BJ (cell line): ENCODE data around the gene ENO4. TPM values are rescaled to one million over a fixed set of nuclear protein-coding genes. Genes with fewer than 3 reads are reported as not detected.

ENCODE experiments used
- CTCF ChIA-PET: fragments of 350-600 bp; formaldehyde crosslinking; extraction: SDS; loops from one replicate; lab custom pipeline; 2021; ENCODE audit warnings: antibody characterized with exemption, inconsistent platforms; lab: Yijun Ruan, JAX
- POLR2A ChIA-PET: fragments of 300-600 bp; sonication (Branson Sonifier 250); formaldehyde crosslinking; extraction: SDS; loops from one replicate; lab custom pipeline; 2021; ENCODE audit warnings: antibody characterized with exemption; lab: Charles Lee
- DNase-seq: peaks from one replicate; pipeline ENCODE4 v3.0.0-alpha.2; 2011; ENCODE audit warnings: low read depth
- H3K27me3 ChIP-seq: 2 replicates; pipeline ENCODE4 v1.6.0; 2011; ENCODE audit warnings: low read length; ENCODE audit not compliant: control insufficient read depth, insufficient read depth
- H3K36me3 ChIP-seq: 2 replicates; pipeline ENCODE4 v1.5.1; 2011; ENCODE audit warnings: low read length; ENCODE audit not compliant: control insufficient read depth, insufficient read depth
- H3K4me3 ChIP-seq: 2 replicates; pipeline ENCODE4 v1.5.1; 2011; ENCODE audit warnings: low read depth, mild to moderate bottlenecking, control low read depth, low read length
- polyA plus RNA-seq: library from polyadenylated mRNA; depleted of rRNA; stranded (reverse); fragments of >200 nt; gene quantifications from 2 replicates; pipeline ENCODE4 v1.2.3, GENCODE V29; 2011
- TF ChIP-seq, protein P1 (sequence below): IDR thresholded peaks from 2 replicates; pipeline ENCODE4 v1.5.1; 2011; ENCODE audit warnings: low read depth, mild to moderate bottlenecking, control low read depth, inconsistent platforms, low read length, moderate library complexity; ENCODE audit not compliant: insufficient read depth

ENO4 gene
- polyA plus RNA-seq, 1 experiment: 0.29 TPM

DNA sequence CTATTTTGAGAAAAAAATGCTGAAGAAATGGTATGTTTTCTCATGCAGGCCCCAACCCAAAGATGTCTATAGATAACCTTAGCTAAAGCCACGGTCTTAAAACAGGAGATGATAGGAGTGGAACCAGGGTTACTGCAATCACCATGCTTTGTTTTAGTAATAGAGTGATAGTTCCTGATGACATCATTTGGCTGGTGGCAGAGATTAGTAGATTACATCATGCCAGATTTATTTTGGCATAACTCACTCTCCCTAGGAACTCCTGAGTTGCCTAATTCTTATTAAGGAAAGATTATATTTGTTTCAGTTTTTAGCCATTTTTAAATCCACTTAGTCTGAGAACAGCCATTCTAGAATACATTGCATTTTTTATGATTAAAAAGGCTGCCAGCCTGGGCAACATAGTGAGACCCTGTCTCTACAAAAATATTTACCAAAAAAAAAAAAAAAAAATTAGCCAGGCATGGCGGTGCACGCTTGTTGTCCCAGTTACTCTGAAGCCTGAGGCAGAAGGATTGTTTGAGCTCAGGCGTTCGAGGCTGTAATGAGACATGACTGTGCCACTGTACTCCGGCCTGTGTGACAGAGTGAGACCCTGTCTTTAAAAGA, 17.8 kb downstream of the ENO4 start:
- CTCF ChIA-PET: no interaction called here
- peaks cover 1% of the 10 kb centered on the region; the same call in 1 of the 2 replicates for H3K27me3 ChIP-seq
- POLR2A ChIA-PET: no interaction called here
- no peaks in the 10 kb centered on the region for H3K36me3 ChIP-seq
- H3K4me3 ChIP-seq: no peak overlapping the region
- TF ChIP-seq, protein P1, sequence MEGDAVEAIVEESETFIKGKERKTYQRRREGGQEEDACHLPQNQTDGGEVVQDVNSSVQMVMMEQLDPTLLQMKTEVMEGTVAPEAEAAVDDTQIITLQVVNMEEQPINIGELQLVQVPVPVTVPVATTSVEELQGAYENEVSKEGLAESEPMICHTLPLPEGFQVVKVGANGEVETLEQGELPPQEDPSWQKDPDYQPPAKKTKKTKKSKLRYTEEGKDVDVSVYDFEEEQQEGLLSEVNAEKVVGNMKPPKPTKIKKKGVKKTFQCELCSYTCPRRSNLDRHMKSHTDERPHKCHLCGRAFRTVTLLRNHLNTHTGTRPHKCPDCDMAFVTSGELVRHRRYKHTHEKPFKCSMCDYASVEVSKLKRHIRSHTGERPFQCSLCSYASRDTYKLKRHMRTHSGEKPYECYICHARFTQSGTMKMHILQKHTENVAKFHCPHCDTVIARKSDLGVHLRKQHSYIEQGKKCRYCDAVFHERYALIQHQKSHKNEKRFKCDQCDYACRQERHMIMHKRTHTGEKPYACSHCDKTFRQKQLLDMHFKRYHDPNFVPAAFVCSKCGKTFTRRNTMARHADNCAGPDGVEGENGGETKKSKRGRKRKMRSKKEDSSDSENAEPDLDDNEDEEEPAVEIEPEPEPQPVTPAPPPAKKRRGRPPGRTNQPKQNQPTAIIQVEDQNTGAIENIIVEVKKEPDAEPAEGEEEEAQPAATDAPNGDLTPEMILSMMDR: no peak
- DNase-seq: no peak

DNA sequence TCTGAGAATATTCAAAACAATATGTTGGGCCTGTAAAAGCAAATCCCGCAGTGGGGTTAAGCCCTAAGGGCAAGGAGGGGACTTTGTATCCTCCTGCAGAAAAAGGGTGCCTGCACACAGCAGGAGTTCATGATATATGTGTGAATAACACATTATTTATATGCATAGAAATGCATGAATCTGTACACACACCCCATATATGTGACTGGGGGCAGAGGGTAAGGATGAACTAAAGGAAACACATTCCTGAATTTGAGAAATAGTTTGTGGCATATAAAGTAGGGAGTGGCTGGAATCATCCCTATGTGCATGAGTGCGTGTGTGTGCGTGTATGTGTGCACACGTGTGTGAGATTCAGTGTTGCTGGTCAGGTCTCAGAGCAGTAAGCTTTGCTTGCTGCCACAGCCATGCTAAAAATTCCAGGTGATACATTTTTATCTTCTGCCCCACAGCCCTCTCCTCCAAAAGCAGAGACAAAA, 18.9 kb downstream of the ENO4 start:
- Histone ChIP-seq H3K36me3 (no peaks in the 10 kb centered on the region), H3K27me3 (peaks cover 1% of the 10 kb centered on the region; the same call in 1 of the 2 replicates), H3K4me3 (no peak overlapping the region)
- POLR2A ChIA-PET: no interaction called here
- DNase-seq: no peak
- TF ChIP-seq, protein P1: no peak
- CTCF ChIA-PET: no interaction called here

DNA sequence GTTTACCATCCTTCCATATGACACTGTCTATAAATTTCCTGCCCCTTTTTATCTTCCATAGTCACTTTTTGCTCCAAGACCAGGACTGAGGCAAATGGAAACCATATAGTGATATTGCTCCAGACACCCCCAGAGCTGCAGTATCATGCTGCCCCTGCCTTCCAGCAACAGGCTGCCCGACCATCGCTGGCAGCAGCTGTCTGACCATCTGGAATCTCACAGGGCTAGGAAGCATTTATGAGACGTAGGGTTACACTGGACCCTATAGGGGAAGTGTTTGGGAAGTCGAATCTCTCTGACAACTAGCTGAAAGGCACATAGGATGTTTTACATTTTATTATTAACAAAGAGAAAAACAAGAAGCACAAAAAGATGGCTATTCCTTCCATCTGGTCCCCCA, 19.4 kb downstream of the ENO4 start:
- no peak for DNase-seq
- TF ChIP-seq, protein P1: no peak
- Histone ChIP-seq H3K27me3 (peaks cover 1% of the 10 kb centered on the region; the same call in 1 of the 2 replicates), H3K4me3 (no peak overlapping the region), H3K36me3 (no peaks in the 10 kb centered on the region)
- ChIA-PET POLR2A (no interaction called here), CTCF (no interaction called here)

DNA sequence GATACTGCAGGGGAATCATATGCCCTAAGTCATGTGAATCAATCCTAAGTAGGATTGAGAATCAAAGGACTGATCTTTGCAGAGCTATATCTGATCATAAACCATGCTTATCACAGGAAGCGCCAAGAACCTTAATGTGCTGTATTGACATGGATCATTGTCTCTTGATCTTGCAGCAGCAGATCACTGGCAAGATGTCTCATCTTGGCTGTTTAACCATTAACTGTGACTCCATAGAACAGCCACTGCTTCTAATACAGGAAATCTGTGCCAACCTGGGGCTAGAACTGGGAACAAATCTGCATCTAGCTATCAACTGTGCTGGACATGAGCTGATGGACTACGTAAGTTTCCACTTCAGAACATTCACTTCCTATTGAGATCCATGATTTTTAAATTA, 21.6 kb downstream of the ENO4 start:
- Histone ChIP-seq H3K36me3 (no peaks in the 10 kb centered on the region), H3K27me3 (peaks cover 1% of the 10 kb centered on the region; the same call in 1 of the 2 replicates), H3K4me3 (no peak overlapping the region)
- DNase-seq: no peak
- ChIA-PET POLR2A (no interaction called here), CTCF (no interaction called here)
- TF ChIP-seq, protein P1: no peak

DNA sequence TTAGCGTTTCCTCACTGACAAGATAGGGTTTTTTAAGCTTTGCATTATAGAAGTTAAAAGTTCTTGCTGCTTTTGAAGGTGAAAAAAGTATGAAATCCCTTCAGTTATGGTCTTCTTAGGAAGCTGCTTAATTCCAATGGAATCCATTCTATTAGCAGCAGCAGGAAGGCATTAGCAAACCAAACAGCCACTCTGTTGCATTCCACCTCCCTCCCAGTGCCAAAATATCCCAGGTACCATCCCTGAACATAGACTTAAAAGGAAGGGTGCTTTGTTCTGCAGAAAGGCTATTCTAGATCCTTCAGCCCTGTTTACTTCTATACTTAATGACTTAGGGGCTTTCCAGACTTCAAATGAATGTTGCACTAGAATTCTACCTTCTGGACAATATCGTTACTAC, 23.8 kb downstream of the ENO4 start:
- ChIA-PET POLR2A (no interaction called here), CTCF (no interaction called here)
- no peak overlapping the region for H3K4me3 ChIP-seq
- no peaks in the 10 kb centered on the region for H3K36me3 ChIP-seq
- TF ChIP-seq, protein P1: no peak
- H3K27me3 ChIP-seq: peaks cover 1% of the 10 kb centered on the region; the same call in 1 of the 2 replicates
- no peak for DNase-seq
